ENCODE results near the gene PCNX2. TPM values are rescaled to one million over a fixed set of nuclear protein-coding genes. Genes with fewer than 3 reads are reported as not detected.
"Not testable (repeated sequence)": the region's sequence is repeated elsewhere in the genome, so short reads cannot be mapped to it uniquely, and the experiment has no call there.

Gene PCNX2
- total RNA-seq, 1 donor, result 38.4 TPM

- Histone ChIP-seq H3K27me3 (ENCODE audit: insufficient read depth, low read length) (no peaks in the 10 kb centered on the region), H3K4me1 (ENCODE audit: insufficient read depth, low read length) (no peaks in the 10 kb centered on the region)
Observed at GRCh38 chr1:233015965-233016364, 279.6 kb downstream of the PCNX2 start.

GRCh38 chr1:233012021-233012420 is 283.5 kb downstream of the PCNX2 start:
- H3K27me3 ChIP-seq (ENCODE audit: insufficient read depth, low read length), result no peaks in the 10 kb centered on the region
- H3K4me3 ChIP-seq (ENCODE audit: low read length), result no peak overlapping the region
- H3K4me1 ChIP-seq (ENCODE audit: insufficient read depth, low read length), result no peaks in the 10 kb centered on the region
- H3K9me3 ChIP-seq (ENCODE audit: low read depth, low read length), result no peaks in the 10 kb centered on the region

More at GRCh38 chr1:233015965-233016364, 279.6 kb downstream of the PCNX2 start:
- H3K9me3 ChIP-seq (ENCODE audit: low read depth, low read length), result no peaks in the 10 kb centered on the region
- no peak overlapping the region for H3K4me3 ChIP-seq (ENCODE audit: low read length)

GRCh38 chr1:233010146-233010545 is 285.4 kb downstream of the PCNX2 start:
- no peak overlapping the region for H3K4me3 ChIP-seq (ENCODE audit: low read length)
- no peaks in the 10 kb centered on the region for H3K9me3 ChIP-seq (ENCODE audit: low read depth, low read length)
- H3K4me1 ChIP-seq (ENCODE audit: insufficient read depth, low read length), result no peaks in the 10 kb centered on the region
- H3K27me3 ChIP-seq (ENCODE audit: insufficient read depth, low read length), result no peaks in the 10 kb centered on the region

GRCh38 chr1:233006541-233006973 is 289.0 kb downstream of the PCNX2 start:
- Histone ChIP-seq H3K27me3 (ENCODE audit: insufficient read depth, low read length) (no peaks in the 10 kb centered on the region), H3K4me3 (ENCODE audit: low read length) (no peak overlapping the region), H3K9me3 (ENCODE audit: low read depth, low read length) (no peaks in the 10 kb centered on the region), H3K4me1 (ENCODE audit: insufficient read depth, low read length) (no peaks in the 10 kb centered on the region)

GRCh38 chr1:233006108-233006507 is 289.4 kb downstream of the PCNX2 start:
- Histone ChIP-seq H3K27me3 (ENCODE audit: insufficient read depth, low read length) (no peaks in the 10 kb centered on the region), H3K4me3 (ENCODE audit: low read length) (no peak overlapping the region), H3K9me3 (ENCODE audit: low read depth, low read length) (no peaks in the 10 kb centered on the region), H3K4me1 (ENCODE audit: insufficient read depth, low read length) (no peaks in the 10 kb centered on the region)

GRCh38 chr1:233005703-233006102 is 289.8 kb downstream of the PCNX2 start:
- H3K4me1 ChIP-seq (ENCODE audit: insufficient read depth, low read length), result no peaks in the 10 kb centered on the region
- H3K27me3 ChIP-seq (ENCODE audit: insufficient read depth, low read length), result no peaks in the 10 kb centered on the region
- H3K4me3 ChIP-seq (ENCODE audit: low read length), result no peak overlapping the region
- no peaks in the 10 kb centered on the region for H3K9me3 ChIP-seq (ENCODE audit: low read depth, low read length)

GRCh38 chr1:233005156-233005555 is 290.4 kb downstream of the PCNX2 start:
- no peaks in the 10 kb centered on the region for H3K27me3 ChIP-seq (ENCODE audit: insufficient read depth, low read length)
- H3K4me3 ChIP-seq (ENCODE audit: low read length), result no peak overlapping the region

GRCh38 chr1:233004451-233004850 is 291.1 kb downstream of the PCNX2 start:
- no peaks in the 10 kb centered on the region for H3K9me3 ChIP-seq (ENCODE audit: low read depth, low read length)
- no peaks in the 10 kb centered on the region for H3K4me1 ChIP-seq (ENCODE audit: insufficient read depth, low read length)
- H3K27me3 ChIP-seq (ENCODE audit: insufficient read depth, low read length), result no peaks in the 10 kb centered on the region
- no peak overlapping the region for H3K4me3 ChIP-seq (ENCODE audit: low read length)

More at GRCh38 chr1:233005156-233005555, 290.4 kb downstream of the PCNX2 start:
- no peaks in the 10 kb centered on the region for H3K9me3 ChIP-seq (ENCODE audit: low read depth, low read length)
- H3K4me1 ChIP-seq (ENCODE audit: insufficient read depth, low read length), result no peaks in the 10 kb centered on the region

- not testable (repeated sequence) for H3K9me3 ChIP-seq (ENCODE audit: low read depth, low read length); H3K4me3 ChIP-seq (ENCODE audit: low read length); H3K27me3 ChIP-seq (ENCODE audit: insufficient read depth, low read length); H3K4me1 ChIP-seq (ENCODE audit: insufficient read depth, low read length)
Observed at GRCh38 chr1:233003638-233004037, 291.9 kb downstream of the PCNX2 start.

- Histone ChIP-seq H3K4me1 (ENCODE audit: insufficient read depth, low read length) (no peaks in the 10 kb centered on the region), H3K4me3 (ENCODE audit: low read length) (no peak overlapping the region), H3K9me3 (ENCODE audit: low read depth, low read length) (no peaks in the 10 kb centered on the region), H3K27me3 (ENCODE audit: insufficient read depth, low read length) (no peaks in the 10 kb centered on the region)
Observed at GRCh38 chr1:232999956-233000625, 295.4 kb downstream of the PCNX2 start.

- Histone ChIP-seq H3K4me3 (ENCODE audit: low read length) (no peak overlapping the region), H3K4me1 (ENCODE audit: insufficient read depth, low read length) (no peaks in the 10 kb centered on the region), H3K9me3 (ENCODE audit: low read depth, low read length) (no peaks in the 10 kb centered on the region), H3K27me3 (ENCODE audit: insufficient read depth, low read length) (no peaks in the 10 kb centered on the region)
Observed at GRCh38 chr1:232998646-232999045, 296.9 kb downstream of the PCNX2 start.

- H3K9me3 ChIP-seq (ENCODE audit: low read depth, low read length), result no peaks in the 10 kb centered on the region
- H3K4me3 ChIP-seq (ENCODE audit: low read length), result no peak overlapping the region
- H3K4me1 ChIP-seq (ENCODE audit: insufficient read depth, low read length), result no peaks in the 10 kb centered on the region
- H3K27me3 ChIP-seq (ENCODE audit: insufficient read depth, low read length), result no peaks in the 10 kb centered on the region
Observed at GRCh38 chr1:232998138-232998537, 297.4 kb downstream of the PCNX2 start.

- no peaks in the 10 kb centered on the region for H3K27me3 ChIP-seq (ENCODE audit: insufficient read depth, low read length)
- no peaks in the 10 kb centered on the region for H3K4me1 ChIP-seq (ENCODE audit: insufficient read depth, low read length)
- H3K9me3 ChIP-seq (ENCODE audit: low read depth, low read length), result no peaks in the 10 kb centered on the region
- no peak overlapping the region for H3K4me3 ChIP-seq (ENCODE audit: low read length)
Observed at GRCh38 chr1:232996143-232996542, 299.4 kb downstream of the PCNX2 start.

GRCh38 chr1:232995189-232995588 is 300.3 kb downstream of the PCNX2 start:
- no peak overlapping the region for H3K4me3 ChIP-seq (ENCODE audit: low read length)
- H3K27me3 ChIP-seq (ENCODE audit: insufficient read depth, low read length), result no peaks in the 10 kb centered on the region
- H3K9me3 ChIP-seq (ENCODE audit: low read depth, low read length), result no peaks in the 10 kb centered on the region
- H3K4me1 ChIP-seq (ENCODE audit: insufficient read depth, low read length), result no peaks in the 10 kb centered on the region

- Histone ChIP-seq H3K4me1 (ENCODE audit: insufficient read depth, low read length) (no peaks in the 10 kb centered on the region), H3K27me3 (ENCODE audit: insufficient read depth, low read length) (no peaks in the 10 kb centered on the region), H3K9me3 (ENCODE audit: low read depth, low read length) (no peaks in the 10 kb centered on the region), H3K4me3 (ENCODE audit: low read length) (no peak overlapping the region)
Observed at GRCh38 chr1:232993555-232993954, 302.0 kb downstream of the PCNX2 start.

GRCh38 chr1:232992227-232992626 is 303.3 kb downstream of the PCNX2 start:
- H3K4me1 ChIP-seq (ENCODE audit: insufficient read depth, low read length), result no peaks in the 10 kb centered on the region
- no peaks in the 10 kb centered on the region for H3K27me3 ChIP-seq (ENCODE audit: insufficient read depth, low read length)
- no peaks in the 10 kb centered on the region for H3K9me3 ChIP-seq (ENCODE audit: low read depth, low read length)
- no peak overlapping the region for H3K4me3 ChIP-seq (ENCODE audit: low read length)
